Fibroblast of pulmonary artery (primary cell): ENCODE results near the gene ASCL2.

Source experiments
- DNase-seq: peaks from one replicate; pipeline ENCODE4 v3.0.0-alpha.2; 2010; ENCODE audit warnings: low read depth
- H3K4me3 ChIP-seq: replicated peaks from 2 replicates; pipeline ENCODE4 v1.5.1; 2011; ENCODE audit warnings: low read depth, mild to moderate bottlenecking, control low read depth, low read length, moderate library complexity
- CTCF ChIP-seq: IDR thresholded peaks from 2 replicates; pipeline ENCODE4 v1.5.1; 2011; ENCODE audit warnings: mild to moderate bottlenecking, control low read depth, low read length, inconsistent platforms; ENCODE audit errors: missing control alignments

Gene ASCL2

DNA sequence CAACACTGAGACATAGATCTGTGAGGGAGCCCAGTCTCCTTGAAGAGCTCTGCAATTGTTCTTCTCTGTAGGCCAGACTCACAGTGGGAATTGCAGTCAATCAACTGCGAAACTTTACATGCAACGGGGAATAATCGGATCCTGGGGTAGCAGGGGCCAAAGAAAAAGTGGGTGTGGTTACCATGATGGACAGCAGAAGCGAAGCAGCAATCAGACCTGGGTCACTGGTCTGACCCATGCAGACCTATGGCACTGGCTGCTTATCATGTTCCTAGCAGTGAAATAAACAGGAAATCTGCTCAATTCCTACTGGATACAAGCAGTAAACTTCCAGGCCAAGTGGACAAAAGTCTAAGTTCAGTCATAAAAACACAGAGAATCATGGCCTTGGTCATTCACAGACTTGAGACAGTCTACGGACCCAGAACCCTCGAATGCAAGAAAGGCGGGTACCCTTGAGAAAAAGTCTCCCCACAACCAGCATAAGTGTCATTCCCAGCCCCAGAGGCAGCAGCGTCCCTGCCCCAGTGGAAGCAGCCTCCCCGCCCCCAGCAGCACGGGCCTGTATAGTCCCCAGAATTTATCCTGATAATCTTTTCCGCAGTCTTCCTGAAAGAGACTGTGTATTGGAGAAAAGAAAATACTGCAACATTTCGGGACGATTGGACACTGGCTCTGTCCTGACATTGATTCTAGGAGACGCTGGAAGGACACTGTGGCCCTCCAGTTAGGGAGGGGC lies 34.6 kb downstream of the ASCL2 start:
- DNase-seq: no peak
- no peak for TF ChIP-seq CTCF
- H3K4me3 ChIP-seq: no peak overlapping the region

DNA sequence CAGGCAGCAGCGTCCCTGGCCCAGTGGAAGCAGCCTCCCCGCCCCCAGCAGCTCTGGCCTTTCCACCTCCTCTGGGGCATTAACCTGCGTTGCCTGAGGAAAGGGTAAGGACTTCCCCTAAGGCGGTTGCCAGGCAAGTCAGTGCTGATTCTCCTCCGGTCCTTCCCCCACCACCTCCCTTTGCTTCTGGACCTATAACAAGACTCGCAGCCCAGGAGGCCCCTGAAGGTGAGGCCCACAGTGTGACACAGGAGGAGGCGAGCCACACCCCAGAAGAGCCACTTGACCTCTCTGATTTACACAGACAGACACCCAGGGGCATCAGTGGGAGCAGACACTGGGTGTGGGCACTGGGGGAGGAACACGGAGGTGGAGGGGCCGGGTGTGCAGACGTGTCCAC lies 35.4 kb downstream of the ASCL2 start:
- no peak for TF ChIP-seq CTCF
- H3K4me3 ChIP-seq: no peak overlapping the region

GRCh38 chr11:2233693-2234455 lies 36.5 kb downstream of the ASCL2 start:
- DNase-seq: no peak
- no peak for TF ChIP-seq CTCF
- no peak overlapping the region for H3K4me3 ChIP-seq

More for the DNA sequence above, 35.4 kb downstream of the ASCL2 start:
- no peak for DNase-seq

- no peak for TF ChIP-seq CTCF
- H3K4me3 ChIP-seq: no peak overlapping the region
- no peak for DNase-seq
Measured at GRCh38 chr11:2229713-2230297, 40.6 kb downstream of the ASCL2 start.

DNA sequence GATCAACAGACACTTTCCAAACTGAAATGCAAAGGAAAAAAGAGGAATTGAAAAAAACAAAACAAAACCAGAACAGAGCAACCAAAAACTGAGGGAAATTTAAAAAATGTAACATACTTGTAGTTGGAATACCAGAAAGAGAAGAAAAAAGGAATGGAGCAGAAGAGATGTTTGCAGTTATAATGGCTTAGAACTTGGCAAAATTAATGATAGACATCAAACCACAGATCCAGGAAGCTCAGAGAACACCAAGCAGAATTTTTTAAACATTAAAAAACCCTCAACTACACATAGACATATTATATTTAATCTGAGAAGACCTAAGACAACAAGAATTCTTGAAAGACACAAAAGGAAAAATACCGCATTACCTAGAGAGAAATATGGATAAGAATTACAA lies 46.1 kb downstream of the ASCL2 start:
- DNase-seq: no peak
- H3K4me3 ChIP-seq: no peak overlapping the region
- TF ChIP-seq CTCF: no peak

GRCh38 chr11:2223153-2223794 lies 47.1 kb downstream of the ASCL2 start:
- TF ChIP-seq CTCF: no peak
- no peak for DNase-seq

More at GRCh38 chr11:2223153-2223794, 47.1 kb downstream of the ASCL2 start:
- H3K4me3 ChIP-seq: no peak overlapping the region
